Central memory CD8-positive, alpha-beta T cell (primary cell): ENCODE results near the gene CAPN1.

Experiments used
- ATAC-seq: fragments of 150-1000 bp; cut with Tn5 transposase; replicated peaks from 2 replicates; pipeline ENCODE4 v1.10.0; 2022; ENCODE audit warnings: mild to moderate bottlenecking, moderate FRiP score, moderate number of reproducible peaks; ENCODE audit not compliant: poor library complexity, severe bottlenecking; ENCODE audit errors: extremely low read depth
- DNase-seq, 2 donors: peaks; one replicate each; pipeline ENCODE4 v3.0.0; 2021; ENCODE audit warnings: low spot score in 2 of 2
- H3K27ac Mint-ChIP-seq: one replicate; pipeline ENCODE4 v1.8.0; 2022; ENCODE audit warnings: low read depth, mild to moderate bottlenecking, moderate library complexity, mixed read lengths
- H3K27me3 Mint-ChIP-seq: one replicate; pipeline ENCODE4 v1.8.0; 2022; ENCODE audit warnings: mixed read lengths
- H3K36me3 Mint-ChIP-seq: one replicate; pipeline ENCODE4 v1.8.0; 2022; ENCODE audit warnings: mild to moderate bottlenecking, moderate library complexity, mixed read lengths; ENCODE audit not compliant: insufficient read depth
- H3K4me1 Mint-ChIP-seq: one replicate; pipeline ENCODE4 v1.8.0; 2022; ENCODE audit warnings: mixed read lengths
- H3K4me3 Mint-ChIP-seq: one replicate; pipeline ENCODE4 v1.8.0; 2022; ENCODE audit warnings: mild to moderate bottlenecking, moderate library complexity, mixed read lengths
- H3K9me3 Mint-ChIP-seq: one replicate; pipeline ENCODE4 v1.8.0; 2022; ENCODE audit warnings: mixed read lengths

Gene CAPN1

DNA sequence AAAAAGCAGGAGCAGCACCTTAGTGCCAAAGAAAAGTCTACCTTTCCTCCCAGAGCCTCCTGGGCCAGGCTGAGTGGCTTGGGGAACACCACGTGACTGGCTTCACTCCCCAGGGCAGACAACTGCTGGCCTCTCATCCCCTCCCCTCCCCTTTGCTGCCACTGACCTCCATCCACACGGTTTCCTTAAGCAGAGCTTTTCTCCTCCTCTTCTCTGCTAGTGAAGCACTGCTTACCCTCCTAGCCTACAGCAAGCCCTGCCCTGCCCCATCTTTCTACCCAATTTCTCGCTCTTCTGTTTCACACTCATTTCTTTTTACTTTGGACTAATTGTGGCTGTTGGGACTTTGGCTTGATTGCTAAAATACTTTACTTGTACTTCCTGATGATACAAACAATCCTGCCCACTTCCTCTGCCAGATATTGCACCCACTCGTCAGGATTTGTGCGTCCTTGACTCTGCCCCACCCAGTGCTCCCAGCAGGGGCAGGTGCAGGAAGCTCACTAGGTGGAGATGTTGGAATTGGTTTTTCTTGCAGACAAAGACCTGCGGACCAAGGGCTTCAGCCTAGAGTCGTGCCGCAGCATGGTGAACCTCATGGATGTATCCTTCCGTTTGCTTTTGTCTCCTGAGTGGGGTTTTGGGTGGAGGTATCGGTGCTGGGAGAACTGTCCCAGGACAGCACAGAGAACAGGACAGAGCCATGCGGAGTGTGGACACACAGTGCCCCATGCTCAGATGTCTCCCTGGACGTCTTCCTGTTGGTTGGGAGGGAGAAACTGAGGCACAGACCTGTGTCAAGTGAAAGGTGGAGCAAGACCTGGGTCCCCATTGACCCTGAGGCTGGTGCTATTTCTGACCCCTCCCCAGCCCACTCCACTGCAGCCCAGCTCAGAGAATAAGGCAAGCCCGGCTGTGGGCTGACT, 27.3 kb downstream of the CAPN1 start:
- H3K36me3 Mint-ChIP-seq = peaks cover 25% of the 10 kb centered on the region
- DNase-seq = no peak
- H3K4me3 Mint-ChIP-seq = no peak overlapping the region
- no peak for ATAC-seq
- no peaks in the 10 kb centered on the region for H3K27me3 Mint-ChIP-seq
- H3K27ac Mint-ChIP-seq = no peak overlapping the region
- H3K4me1 Mint-ChIP-seq = peaks cover 22% of the 10 kb centered on the region
- H3K9me3 Mint-ChIP-seq = no peaks in the 10 kb centered on the region

DNA sequence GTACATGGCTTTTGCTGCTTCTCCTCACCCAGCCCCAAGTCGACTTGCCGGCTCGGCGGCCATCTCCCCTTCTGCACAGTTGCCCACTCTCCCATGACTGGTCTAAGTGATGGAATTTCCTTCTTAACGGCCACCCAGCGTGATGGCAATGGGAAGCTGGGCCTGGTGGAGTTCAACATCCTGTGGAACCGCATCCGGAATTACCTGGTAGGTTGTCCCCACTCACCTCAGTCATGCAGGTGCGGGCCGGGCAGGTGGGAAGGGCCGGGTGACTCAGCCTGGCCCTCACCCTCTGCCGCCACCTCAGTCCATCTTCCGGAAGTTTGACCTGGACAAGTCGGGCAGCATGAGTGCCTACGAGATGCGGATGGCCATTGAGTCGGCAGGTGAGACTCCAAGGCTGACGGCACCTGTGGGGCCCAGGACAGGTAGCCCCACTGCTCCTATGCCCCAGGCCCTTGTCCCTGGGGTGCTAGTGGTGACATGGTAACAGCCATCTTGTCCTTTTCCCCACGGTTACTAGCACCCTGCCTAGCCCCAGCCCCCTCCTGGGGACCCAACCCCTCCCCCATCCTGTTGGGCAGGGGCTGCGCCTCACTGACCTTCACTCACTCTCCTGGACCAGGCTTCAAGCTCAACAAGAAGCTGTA, 28.1 kb downstream of the CAPN1 start:
- peaks cover 23% of the 10 kb centered on the region for H3K36me3 Mint-ChIP-seq
- H3K27ac Mint-ChIP-seq = no peak overlapping the region
- no peaks in the 10 kb centered on the region for H3K9me3 Mint-ChIP-seq
- no peaks in the 10 kb centered on the region for H3K27me3 Mint-ChIP-seq
- H3K4me1 Mint-ChIP-seq = peaks cover 30% of the 10 kb centered on the region
- DNase-seq = no peak
- ATAC-seq = no peak
- H3K4me3 Mint-ChIP-seq = no peak overlapping the region

DNA sequence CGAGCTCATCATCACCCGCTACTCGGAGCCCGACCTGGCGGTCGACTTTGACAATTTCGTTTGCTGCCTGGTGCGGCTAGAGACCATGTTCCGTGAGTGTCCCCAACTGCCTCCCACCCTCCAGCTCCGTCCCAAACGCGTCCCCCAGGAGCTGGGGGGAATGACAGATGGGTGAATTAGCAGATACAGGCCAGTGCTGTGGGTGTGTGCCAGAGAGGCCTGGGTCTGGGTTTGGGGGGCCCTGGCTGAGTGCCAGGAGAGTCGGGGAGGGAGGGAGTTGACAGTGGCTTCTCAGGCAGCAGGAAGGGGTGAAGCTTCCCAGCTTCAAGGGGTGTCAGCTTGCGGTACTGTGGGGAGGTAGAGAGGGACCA, 28.6 kb downstream of the CAPN1 start:
- DNase-seq = no peak
- no peak overlapping the region for H3K27ac Mint-ChIP-seq
- H3K36me3 Mint-ChIP-seq = peaks cover 23% of the 10 kb centered on the region
- peaks cover 31% of the 10 kb centered on the region for H3K4me1 Mint-ChIP-seq
- H3K9me3 Mint-ChIP-seq = no peaks in the 10 kb centered on the region
- no peak for ATAC-seq
- no peak overlapping the region for H3K4me3 Mint-ChIP-seq
- H3K27me3 Mint-ChIP-seq = no peaks in the 10 kb centered on the region

- no peak overlapping the region for H3K27ac Mint-ChIP-seq
- no peaks in the 10 kb centered on the region for H3K27me3 Mint-ChIP-seq
- ATAC-seq (no peak), DNase-seq (no peak)
- peaks cover 20% of the 10 kb centered on the region for H3K36me3 Mint-ChIP-seq
- H3K4me3 Mint-ChIP-seq = no peak overlapping the region
- H3K9me3 Mint-ChIP-seq = no peaks in the 10 kb centered on the region
- peaks cover 35% of the 10 kb centered on the region for H3K4me1 Mint-ChIP-seq
Measured at GRCh38 chr11:65210748-65211147, 29.0 kb downstream of the CAPN1 start.

- H3K27me3 Mint-ChIP-seq = no peaks in the 10 kb centered on the region
- H3K4me3 Mint-ChIP-seq = no peak overlapping the region
- H3K36me3 Mint-ChIP-seq = peaks cover 19% of the 10 kb centered on the region
- no peak for DNase-seq
- no peak for ATAC-seq
- H3K27ac Mint-ChIP-seq = no peak overlapping the region
- H3K9me3 Mint-ChIP-seq = no peaks in the 10 kb centered on the region
- H3K4me1 Mint-ChIP-seq = peaks cover 36% of the 10 kb centered on the region
Measured at GRCh38 chr11:65211293-65212105, 29.8 kb downstream of the CAPN1 start.

DNA sequence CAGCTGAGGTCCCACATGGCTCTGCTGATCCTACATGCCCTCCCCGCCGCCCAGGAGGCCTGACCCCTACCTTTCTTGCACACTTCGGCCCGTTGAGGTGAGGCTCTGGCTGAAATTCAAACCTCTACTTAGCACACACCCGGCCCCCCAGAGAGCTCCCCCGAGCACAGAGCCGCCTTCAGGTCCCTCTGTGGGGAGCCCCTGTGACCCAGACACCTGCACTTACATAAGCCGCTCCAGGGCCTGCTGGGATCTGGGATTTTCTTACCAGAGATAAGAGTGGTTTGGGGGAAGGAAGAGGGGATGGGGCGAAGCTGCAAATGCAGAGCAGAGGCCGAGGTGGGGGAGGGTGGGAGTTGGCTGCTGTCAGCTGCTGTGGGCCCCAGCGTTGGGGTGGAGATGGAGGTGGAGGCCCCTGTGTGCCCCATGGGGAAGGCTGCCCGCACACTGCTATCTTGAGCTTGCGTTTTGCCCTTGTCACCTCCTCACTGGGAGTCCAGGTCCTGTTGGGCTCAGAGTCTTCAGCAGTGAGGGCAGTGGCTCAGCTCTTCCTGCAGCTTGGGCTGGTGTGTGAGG, 30.6 kb downstream of the CAPN1 start:
- Mint-ChIP-seq H3K27me3 (no peaks in the 10 kb centered on the region), H3K27ac (no peak overlapping the region), H3K9me3 (no peaks in the 10 kb centered on the region), H3K36me3 (peaks cover 14% of the 10 kb centered on the region), H3K4me3 (no peak overlapping the region), H3K4me1 (peaks cover 36% of the 10 kb centered on the region)
- no peak for DNase-seq
- no peak for ATAC-seq

GRCh38 chr11:65213322-65214211, 31.8 kb downstream of the CAPN1 start:
- peak overlapping the region; percentile 21 for H3K4me3 Mint-ChIP-seq
- DNase-seq (no peak), ATAC-seq (peak; percentile 74)
- H3K4me1 Mint-ChIP-seq = peaks cover 36% of the 10 kb centered on the region
- no peaks in the 10 kb centered on the region for H3K9me3 Mint-ChIP-seq
- peaks cover 13% of the 10 kb centered on the region for H3K36me3 Mint-ChIP-seq
- peak overlapping the region; percentile 29 for H3K27ac Mint-ChIP-seq
- H3K27me3 Mint-ChIP-seq = no peaks in the 10 kb centered on the region

- no peaks in the 10 kb centered on the region for H3K9me3 Mint-ChIP-seq
- ATAC-seq (no peak), DNase-seq (no peak)
- H3K27ac Mint-ChIP-seq = peak overlapping the region; percentile 66
- H3K36me3 Mint-ChIP-seq = peaks cover 9% of the 10 kb centered on the region
- peak overlapping the region; percentile 48 for H3K4me3 Mint-ChIP-seq
- no peaks in the 10 kb centered on the region for H3K27me3 Mint-ChIP-seq
- peaks cover 33% of the 10 kb centered on the region for H3K4me1 Mint-ChIP-seq
Measured at GRCh38 chr11:65214212-65214845, 32.6 kb downstream of the CAPN1 start.

- ATAC-seq (no peak), DNase-seq (no peak)
- Mint-ChIP-seq H3K27ac (peak overlapping the region; percentile 75), H3K9me3 (no peaks in the 10 kb centered on the region), H3K4me1 (peaks cover 41% of the 10 kb centered on the region), H3K27me3 (no peaks in the 10 kb centered on the region), H3K4me3 (no peak overlapping the region), H3K36me3 (peaks cover 7% of the 10 kb centered on the region)
Measured at GRCh38 chr11:65215441-65216076, 33.8 kb downstream of the CAPN1 start.

DNA sequence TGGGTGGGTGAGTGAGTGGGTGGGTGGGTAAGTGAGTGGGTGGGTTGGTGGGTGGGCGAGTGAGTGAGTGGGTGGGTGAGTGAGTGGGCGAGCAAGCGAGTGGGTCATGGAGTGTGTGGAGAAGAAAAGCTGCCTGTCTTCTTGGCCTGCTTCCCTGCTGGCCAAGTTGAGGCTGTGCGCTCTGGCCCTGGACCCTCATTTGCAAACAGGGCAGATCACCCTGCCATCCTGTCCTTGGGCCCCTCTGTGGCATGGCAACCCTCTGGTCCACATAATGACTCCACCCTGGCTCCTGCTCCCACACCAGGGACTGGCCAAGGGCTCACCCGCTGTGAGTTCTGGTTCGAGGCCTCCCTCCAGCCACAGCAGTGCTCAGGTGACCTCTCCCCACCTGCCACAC, 35.1 kb downstream of the CAPN1 start:
- Mint-ChIP-seq H3K4me3 (no peak overlapping the region), H3K27ac (no peak overlapping the region), H3K36me3 (peaks cover 2% of the 10 kb centered on the region), H3K27me3 (no peaks in the 10 kb centered on the region), H3K4me1 (peaks cover 41% of the 10 kb centered on the region), H3K9me3 (no peaks in the 10 kb centered on the region)
- DNase-seq = no peak
- no peak for ATAC-seq
